Activated T-cell treated with anti-CD3 and anti-CD28 coated beads, Interleukin-2, amount 50 U/mL, for 24 hours (primary cell): Measurements from ENCODE around the gene ZNF57.
"Not testable (repeated sequence)": the region's sequence is repeated elsewhere in the genome, so short reads cannot be mapped to it uniquely, and the experiment has no call there.

Experiments used
- DNase-seq: peaks from one replicate; pipeline ENCODE4 v3.0.0-alpha.2; 2020
- H3K27ac Mint-ChIP-seq: 2 replicates; pipeline ENCODE4 v1.8.0; 2020; ENCODE audit warnings: mild to moderate bottlenecking, mixed read lengths
- H3K27me3 Mint-ChIP-seq: 2 replicates; pipeline ENCODE4 v1.8.0; 2020; ENCODE audit warnings: mixed read lengths
- H3K36me3 Mint-ChIP-seq: 2 replicates; pipeline ENCODE4 v1.8.0; 2020; ENCODE audit warnings: low read depth, mixed read lengths
- H3K4me1 Mint-ChIP-seq: 2 replicates; pipeline ENCODE4 v1.8.0; 2020; ENCODE audit warnings: low read depth, mixed read lengths
- H3K4me3 Mint-ChIP-seq: 2 replicates; pipeline ENCODE4 v1.8.0; 2020; ENCODE audit warnings: mild to moderate bottlenecking, moderate library complexity, mixed read lengths
- H3K9me3 Mint-ChIP-seq: 2 replicates; pipeline ENCODE4 v1.8.0; 2020; ENCODE audit warnings: mixed read lengths

Gene ZNF57

GRCh38 chr19:2957160-2957559 is 56.4 kb downstream of the ZNF57 start:
- Mint-ChIP-seq H3K36me3 (no peaks in the 10 kb centered on the region), H3K4me3 (no peak overlapping the region), H3K4me1 (peaks cover 3% of the 10 kb centered on the region), H3K27ac (no peak overlapping the region), H3K27me3 (no peaks in the 10 kb centered on the region), H3K9me3 (no peaks in the 10 kb centered on the region)
- DNase-seq: no peak

- Mint-ChIP-seq H3K27ac (no peak overlapping the region), H3K27me3 (no peaks in the 10 kb centered on the region), H3K4me1 (peaks cover 5% of the 10 kb centered on the region), H3K4me3 (no peak overlapping the region), H3K36me3 (no peaks in the 10 kb centered on the region), H3K9me3 (no peaks in the 10 kb centered on the region)
- DNase-seq: no peak
These were observed 59.4 kb downstream of the ZNF57 start for GRCh38 chr19:2960120-2960519.

DNA sequence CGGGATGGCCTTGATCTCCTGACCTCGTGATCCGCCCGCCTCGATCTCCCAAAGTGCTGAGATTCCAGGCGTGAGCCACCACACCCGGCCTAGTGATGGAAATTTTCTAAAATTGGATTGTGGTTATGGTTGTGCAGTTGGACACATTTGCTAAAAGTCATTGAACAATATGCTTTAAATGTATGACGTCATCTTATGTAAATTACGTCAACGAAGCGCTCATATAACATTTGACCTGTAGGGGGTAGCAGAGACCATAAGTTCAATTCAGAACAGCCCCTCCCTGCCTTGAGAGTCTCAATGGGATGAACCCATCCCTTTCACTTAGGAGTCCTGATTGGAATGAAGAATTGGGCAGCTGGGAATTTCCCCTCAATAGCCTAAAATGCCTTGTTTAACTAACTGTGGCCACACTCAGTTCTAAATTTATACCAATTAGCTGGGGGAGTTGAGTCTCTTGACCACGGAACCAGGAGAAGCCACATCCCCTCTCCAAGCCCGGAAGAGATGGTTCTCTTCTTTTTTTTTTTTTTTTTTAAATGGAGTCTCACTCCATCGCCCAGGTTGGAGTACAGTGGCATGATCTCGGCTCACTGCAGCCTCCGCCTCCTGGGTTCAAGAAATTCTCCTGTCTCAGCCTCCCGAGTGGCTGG is 61.4 kb downstream of the ZNF57 start:
- peak; percentile 40 for DNase-seq
- Mint-ChIP-seq H3K4me3 (no peak overlapping the region), H3K9me3 (no peaks in the 10 kb centered on the region), H3K36me3 (no peaks in the 10 kb centered on the region), H3K4me1 (peaks cover 5% of the 10 kb centered on the region), H3K27me3 (no peaks in the 10 kb centered on the region), H3K27ac (no peak overlapping the region)

GRCh38 chr19:2963122-2963521 is 62.4 kb downstream of the ZNF57 start:
- no peaks in the 10 kb centered on the region for H3K27me3 Mint-ChIP-seq
- H3K27ac Mint-ChIP-seq: no peak overlapping the region
- H3K4me3 Mint-ChIP-seq: no peak overlapping the region
- no peak for DNase-seq
- no peaks in the 10 kb centered on the region for H3K36me3 Mint-ChIP-seq
- H3K4me1 Mint-ChIP-seq: peaks cover 5% of the 10 kb centered on the region
- no peaks in the 10 kb centered on the region for H3K9me3 Mint-ChIP-seq

DNA sequence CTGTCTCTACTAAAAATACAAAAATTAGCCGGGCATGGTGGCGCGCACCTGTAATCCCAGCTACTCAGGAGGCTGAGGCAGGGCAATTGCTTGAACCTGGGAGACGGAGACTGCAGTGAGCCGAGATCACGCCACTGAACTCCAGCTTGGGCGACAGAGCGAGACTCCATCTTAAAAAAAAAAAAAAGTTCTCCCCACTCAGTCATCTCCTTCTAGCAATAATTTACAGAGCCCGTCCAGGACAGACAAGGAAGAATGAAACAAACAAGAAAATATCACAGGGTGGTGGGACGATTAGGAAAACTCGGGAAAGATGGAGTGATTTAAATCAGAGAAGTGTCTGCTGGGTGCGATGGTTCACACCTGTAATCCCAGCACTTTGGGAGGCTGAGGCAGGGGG is 62.9 kb downstream of the ZNF57 start:
- H3K27ac Mint-ChIP-seq, DNase-seq, H3K36me3 Mint-ChIP-seq, H3K4me1 Mint-ChIP-seq, H3K27me3 Mint-ChIP-seq, H3K4me3 Mint-ChIP-seq, H3K9me3 Mint-ChIP-seq: not testable (repeated sequence)

DNA sequence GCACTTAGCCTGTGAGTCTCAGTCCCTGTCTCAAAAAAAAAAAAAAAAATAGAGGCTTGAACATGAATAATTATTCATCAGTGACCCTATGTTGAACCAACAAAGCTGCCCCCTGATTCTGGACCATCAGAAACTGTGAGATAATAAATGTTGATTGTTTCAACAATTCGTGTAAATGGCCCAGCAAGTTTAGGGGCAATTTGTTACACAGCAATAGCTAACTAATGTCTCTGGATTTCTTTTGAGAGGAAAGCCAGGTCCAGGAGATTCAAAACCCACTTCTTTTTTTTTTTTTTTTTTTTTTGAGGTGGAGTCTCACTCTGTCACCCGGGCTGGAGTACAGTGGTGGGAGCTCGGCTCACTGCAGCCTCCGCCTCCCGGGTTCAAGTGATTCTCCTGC is 64.1 kb downstream of the ZNF57 start:
- no peaks in the 10 kb centered on the region for H3K9me3 Mint-ChIP-seq

GRCh38 chr19:2967972-2968371 is 67.2 kb downstream of the ZNF57 start:
- H3K9me3 Mint-ChIP-seq: no peaks in the 10 kb centered on the region
- no peak overlapping the region for H3K27ac Mint-ChIP-seq
- no peaks in the 10 kb centered on the region for H3K4me1 Mint-ChIP-seq
- no peaks in the 10 kb centered on the region for H3K27me3 Mint-ChIP-seq
- H3K4me3 Mint-ChIP-seq: no peak overlapping the region
- H3K36me3 Mint-ChIP-seq: no peaks in the 10 kb centered on the region
- DNase-seq: no peak

More for the DNA sequence above, 64.1 kb downstream of the ZNF57 start:
- H3K27me3 Mint-ChIP-seq: no peaks in the 10 kb centered on the region
- no peak overlapping the region for H3K4me3 Mint-ChIP-seq
- peaks cover 5% of the 10 kb centered on the region for H3K4me1 Mint-ChIP-seq
- no peak overlapping the region for H3K27ac Mint-ChIP-seq
- H3K36me3 Mint-ChIP-seq: no peaks in the 10 kb centered on the region
- DNase-seq: no peak
